ENCODE results near the gene KIZ. TPM values are rescaled to one million over a fixed set of nuclear protein-coding genes. Genes with fewer than 3 reads are reported as not detected.
A peak's percentile ranks its signal among the peaks of the same experiment; 100 is the strongest.

The KIZ gene
- total and polyA plus RNA-seq, 7 experiments from 2014 or later: 15.6 to 49.6 (median 32.5) TPM

- H3K36me3 Mint-ChIP-seq: peaks cover 0 to 45% (median 10%) of the 10 kb centered on the region in 5 donors
- H3K9me3 Mint-ChIP-seq: peaks cover 0 to 3% (median 0%) of the 10 kb centered on the region in 11 donors
- H3K4me1 ChIP-seq (ENCODE audit: control insufficient read depth in 2 of 2, insufficient read depth in 2 of 2, low read length in 2 of 2): no peaks in the 10 kb centered on the region
- peak overlapping the region in 1 of 9 donors; percentile 53 for H3K27ac Mint-ChIP-seq
- ChIA-PET CTCF (no interaction called here), POLR2A (no interaction called here)
- H3K4me3 Mint-ChIP-seq: no peak overlapping the region
- no peaks in the 10 kb centered on the region for H3K27me3 Mint-ChIP-seq
- ATAC-seq: no peak
- peaks cover 0 to 15% (median 0%) of the 10 kb centered on the region in 3 experiments for H3K36me3 ChIP-seq (ENCODE audit: control insufficient read depth in 2 of 3, insufficient read depth in 3 of 3, low read length in 3 of 3)
- no peak overlapping the region for H3K27ac ChIP-seq (ENCODE audit: low read depth, low read length)
- H3K27me3 ChIP-seq (ENCODE audit: control insufficient read depth in 2 of 2, insufficient read depth in 2 of 2, low read length in 2 of 2): no peaks in the 10 kb centered on the region
- no peak overlapping the region for H3K4me3 ChIP-seq (ENCODE audit: low read length)
- H3K9me3 ChIP-seq (ENCODE audit: control insufficient read depth in 2 of 3, low read length in 3 of 3): no peaks in the 10 kb centered on the region
- intact Hi-C loops (cut with micrococcal nuclease): no loop called here
- DNase-seq: no peak
- H3K4me1 Mint-ChIP-seq: no peaks in the 10 kb centered on the region
These were observed 80.7 kb downstream of the KIZ start for GRCh38 chr20:21206584-21206983.

- no peaks in the 10 kb centered on the region for H3K4me1 Mint-ChIP-seq
- CTCF ChIA-PET: no interaction called here
- ATAC-seq: no peak
These were observed 83.1 kb downstream of the KIZ start for GRCh38 chr20:21208999-21209398.

GRCh38 chr20:21209668-21210067 is 83.8 kb downstream of the KIZ start:
- Histone ChIP-seq H3K9me3 (ENCODE audit: control insufficient read depth in 2 of 3, low read length in 3 of 3) (no peaks in the 10 kb centered on the region), H3K36me3 (ENCODE audit: control insufficient read depth in 2 of 3, insufficient read depth in 3 of 3, low read length in 3 of 3) (peaks cover 0 to 15% (median 0%) of the 10 kb centered on the region in 3 experiments), H3K27me3 (ENCODE audit: control insufficient read depth in 2 of 2, insufficient read depth in 2 of 2, low read length in 2 of 2) (no peaks in the 10 kb centered on the region), H3K27ac (ENCODE audit: low read depth, low read length) (no peak overlapping the region), H3K4me3 (ENCODE audit: low read length) (no peak overlapping the region), H3K4me1 (ENCODE audit: control insufficient read depth in 2 of 2, insufficient read depth in 2 of 2, low read length in 2 of 2) (no peaks in the 10 kb centered on the region)
- Mint-ChIP-seq H3K4me1 (no peaks in the 10 kb centered on the region), H3K36me3 (peaks cover 0 to 51% (median 10%) of the 10 kb centered on the region in 5 donors), H3K27ac (no peak overlapping the region), H3K9me3 (peaks cover 0 to 2% (median 0%) of the 10 kb centered on the region in 11 donors), H3K27me3 (no peaks in the 10 kb centered on the region), H3K4me3 (no peak overlapping the region)
- DNase-seq (no peak), ATAC-seq (no peak)
- POLR2A ChIA-PET: interaction anchor here (0.7 kb wide), 1 partner anchor 11 kb away, joined by 5 read pairs; no protein-coding TSS in a partner anchor
- intact Hi-C loops (cut with micrococcal nuclease): no loop called here
- CTCF ChIA-PET: no interaction called here

More at GRCh38 chr20:21208999-21209398, 83.1 kb downstream of the KIZ start:
- H3K4me1 ChIP-seq (ENCODE audit: control insufficient read depth in 2 of 2, insufficient read depth in 2 of 2, low read length in 2 of 2): no peaks in the 10 kb centered on the region
- H3K27ac ChIP-seq (ENCODE audit: low read depth, low read length): no peak overlapping the region
- no peaks in the 10 kb centered on the region for H3K9me3 ChIP-seq (ENCODE audit: control insufficient read depth in 2 of 3, low read length in 3 of 3)
- Mint-ChIP-seq H3K27me3 (no peaks in the 10 kb centered on the region), H3K4me3 (no peak overlapping the region), H3K36me3 (peaks cover 0 to 50% (median 10%) of the 10 kb centered on the region in 5 donors), H3K9me3 (peaks cover 0 to 3% (median 0%) of the 10 kb centered on the region in 11 donors), H3K27ac (no peak overlapping the region)
- POLR2A ChIA-PET: no interaction called here
- no peak for DNase-seq
- no peak overlapping the region for H3K4me3 ChIP-seq (ENCODE audit: low read length)
- peaks cover 0 to 15% (median 0%) of the 10 kb centered on the region in 3 experiments for H3K36me3 ChIP-seq (ENCODE audit: control insufficient read depth in 2 of 3, insufficient read depth in 3 of 3, low read length in 3 of 3)
- intact Hi-C loops (cut with micrococcal nuclease): no loop called here
- no peaks in the 10 kb centered on the region for H3K27me3 ChIP-seq (ENCODE audit: control insufficient read depth in 2 of 2, insufficient read depth in 2 of 2, low read length in 2 of 2)

GRCh38 chr20:21213691-21214090 is 87.8 kb downstream of the KIZ start:
- H3K36me3 Mint-ChIP-seq: peaks cover 0 to 57% (median 9%) of the 10 kb centered on the region in 5 donors
- Histone ChIP-seq H3K4me3 (ENCODE audit: low read length) (no peak overlapping the region), H3K9me3 (ENCODE audit: control insufficient read depth in 2 of 3, low read length in 3 of 3) (no peaks in the 10 kb centered on the region), H3K27me3 (ENCODE audit: control insufficient read depth in 2 of 2, insufficient read depth in 2 of 2, low read length in 2 of 2) (no peaks in the 10 kb centered on the region), H3K27ac (ENCODE audit: low read depth, low read length) (no peak overlapping the region), H3K36me3 (ENCODE audit: control insufficient read depth in 2 of 3, insufficient read depth in 3 of 3, low read length in 3 of 3) (no peaks in the 10 kb centered on the region), H3K4me1 (ENCODE audit: control insufficient read depth in 2 of 2, insufficient read depth in 2 of 2, low read length in 2 of 2) (no peaks in the 10 kb centered on the region)
- intact Hi-C loops (cut with micrococcal nuclease): no loop called here
- ChIA-PET CTCF (no interaction called here), POLR2A (no interaction called here)
- no peaks in the 10 kb centered on the region for H3K4me1 Mint-ChIP-seq
- no peak for DNase-seq
- H3K27me3 Mint-ChIP-seq: no peaks in the 10 kb centered on the region
- no peak for ATAC-seq
- H3K27ac Mint-ChIP-seq: no peak overlapping the region
- H3K4me3 Mint-ChIP-seq: no peak overlapping the region
- H3K9me3 Mint-ChIP-seq: no peaks in the 10 kb centered on the region

GRCh38 chr20:21214431-21214830 is 88.5 kb downstream of the KIZ start:
- no peak for DNase-seq
- no peak overlapping the region for H3K4me3 Mint-ChIP-seq
- POLR2A ChIA-PET: no interaction called here

GRCh38 chr20:21219686-21220085 is 93.8 kb downstream of the KIZ start:
- CTCF ChIA-PET: no interaction called here
- H3K36me3 ChIP-seq (ENCODE audit: control insufficient read depth in 2 of 3, insufficient read depth in 3 of 3, low read length in 3 of 3): no peaks in the 10 kb centered on the region
- Mint-ChIP-seq H3K27ac (no peak overlapping the region), H3K9me3 (no peaks in the 10 kb centered on the region), H3K4me1 (no peaks in the 10 kb centered on the region), H3K4me3 (no peak overlapping the region), H3K36me3 (peaks cover 0 to 44% (median 13%) of the 10 kb centered on the region in 5 donors), H3K27me3 (no peaks in the 10 kb centered on the region)
- no peaks in the 10 kb centered on the region for H3K27me3 ChIP-seq (ENCODE audit: control insufficient read depth in 2 of 2, insufficient read depth in 2 of 2, low read length in 2 of 2)
- POLR2A ChIA-PET: no interaction called here
- no peaks in the 10 kb centered on the region for H3K9me3 ChIP-seq (ENCODE audit: control insufficient read depth in 2 of 3, low read length in 3 of 3)
- H3K27ac ChIP-seq (ENCODE audit: low read depth, low read length): no peak overlapping the region
- intact Hi-C loops (cut with micrococcal nuclease): no loop called here
- DNase-seq (no peak), ATAC-seq (no peak)
- H3K4me1 ChIP-seq (ENCODE audit: control insufficient read depth in 2 of 2, insufficient read depth in 2 of 2, low read length in 2 of 2): no peaks in the 10 kb centered on the region
- H3K4me3 ChIP-seq (ENCODE audit: low read length): no peak overlapping the region

More at GRCh38 chr20:21214431-21214830, 88.5 kb downstream of the KIZ start:
- Histone ChIP-seq H3K27me3 (ENCODE audit: control insufficient read depth in 2 of 2, insufficient read depth in 2 of 2, low read length in 2 of 2) (no peaks in the 10 kb centered on the region), H3K9me3 (ENCODE audit: control insufficient read depth in 2 of 3, low read length in 3 of 3) (no peaks in the 10 kb centered on the region), H3K27ac (ENCODE audit: low read depth, low read length) (no peak overlapping the region), H3K4me3 (ENCODE audit: low read length) (no peak overlapping the region), H3K4me1 (ENCODE audit: control insufficient read depth in 2 of 2, insufficient read depth in 2 of 2, low read length in 2 of 2) (no peaks in the 10 kb centered on the region), H3K36me3 (ENCODE audit: control insufficient read depth in 2 of 3, insufficient read depth in 3 of 3, low read length in 3 of 3) (no peaks in the 10 kb centered on the region)
- H3K36me3 Mint-ChIP-seq: peaks cover 0 to 59% (median 11%) of the 10 kb centered on the region in 5 donors
- intact Hi-C loops (cut with micrococcal nuclease): no loop called here
- CTCF ChIA-PET: no interaction called here
- no peaks in the 10 kb centered on the region for H3K9me3 Mint-ChIP-seq
- no peak for ATAC-seq
- no peaks in the 10 kb centered on the region for H3K27me3 Mint-ChIP-seq
- H3K27ac Mint-ChIP-seq: no peak overlapping the region
- no peaks in the 10 kb centered on the region for H3K4me1 Mint-ChIP-seq

- H3K36me3 ChIP-seq (ENCODE audit: control insufficient read depth in 2 of 3, insufficient read depth in 3 of 3, low read length in 3 of 3): peaks cover 0 to 4% (median 0%) of the 10 kb centered on the region in 3 experiments
- Mint-ChIP-seq H3K27me3 (no peaks in the 10 kb centered on the region), H3K36me3 (peaks cover 0 to 42% (median 21%) of the 10 kb centered on the region in 5 donors), H3K4me3 (no peak overlapping the region), H3K9me3 (no peaks in the 10 kb centered on the region), H3K4me1 (peaks cover 0 to 1% (median 0%) of the 10 kb centered on the region in 7 donors), H3K27ac (no peak overlapping the region)
- H3K27me3 ChIP-seq (ENCODE audit: control insufficient read depth in 2 of 2, insufficient read depth in 2 of 2, low read length in 2 of 2): no peaks in the 10 kb centered on the region
- H3K4me3 ChIP-seq (ENCODE audit: low read length): no peak overlapping the region
- H3K27ac ChIP-seq (ENCODE audit: low read depth, low read length): no peak overlapping the region
- ChIA-PET CTCF (no interaction called here), POLR2A (no interaction called here)
- no peak for ATAC-seq
- intact Hi-C loops (cut with micrococcal nuclease): no loop called here
- no peak for DNase-seq
- no peaks in the 10 kb centered on the region for H3K4me1 ChIP-seq (ENCODE audit: control insufficient read depth in 2 of 2, insufficient read depth in 2 of 2, low read length in 2 of 2)
- H3K9me3 ChIP-seq (ENCODE audit: control insufficient read depth in 2 of 3, low read length in 3 of 3): no peaks in the 10 kb centered on the region
These were observed 98.3 kb downstream of the KIZ start for GRCh38 chr20:21224217-21224616.
